A673 (cell line): ENCODE results near the gene NAA10.

Source experiments
- EZH2 ChIP-seq: fragments of 200-600 bp; sonication (generic); IDR thresholded peaks from 2 replicates; pipeline ENCODE4 v1.6.1; 2017; ENCODE audit warnings: borderline replicate concordance, low read depth, mild to moderate bottlenecking, mixed read lengths, antibody characterized with exemption, low read length; ENCODE audit not compliant: poor library complexity, severe bottlenecking
- TF ChIP-seq, protein P1 (sequence below): fragments of 300-800, 200-600 bp; sonication (generic); conservative IDR thresholded peaks from 2 replicates; pipeline ENCODE4 v1.5.1; 2017; ENCODE audit warnings: low read depth, mild to moderate bottlenecking, antibody characterized with exemption, low read length, moderate library complexity, mixed read lengths

DNA sequence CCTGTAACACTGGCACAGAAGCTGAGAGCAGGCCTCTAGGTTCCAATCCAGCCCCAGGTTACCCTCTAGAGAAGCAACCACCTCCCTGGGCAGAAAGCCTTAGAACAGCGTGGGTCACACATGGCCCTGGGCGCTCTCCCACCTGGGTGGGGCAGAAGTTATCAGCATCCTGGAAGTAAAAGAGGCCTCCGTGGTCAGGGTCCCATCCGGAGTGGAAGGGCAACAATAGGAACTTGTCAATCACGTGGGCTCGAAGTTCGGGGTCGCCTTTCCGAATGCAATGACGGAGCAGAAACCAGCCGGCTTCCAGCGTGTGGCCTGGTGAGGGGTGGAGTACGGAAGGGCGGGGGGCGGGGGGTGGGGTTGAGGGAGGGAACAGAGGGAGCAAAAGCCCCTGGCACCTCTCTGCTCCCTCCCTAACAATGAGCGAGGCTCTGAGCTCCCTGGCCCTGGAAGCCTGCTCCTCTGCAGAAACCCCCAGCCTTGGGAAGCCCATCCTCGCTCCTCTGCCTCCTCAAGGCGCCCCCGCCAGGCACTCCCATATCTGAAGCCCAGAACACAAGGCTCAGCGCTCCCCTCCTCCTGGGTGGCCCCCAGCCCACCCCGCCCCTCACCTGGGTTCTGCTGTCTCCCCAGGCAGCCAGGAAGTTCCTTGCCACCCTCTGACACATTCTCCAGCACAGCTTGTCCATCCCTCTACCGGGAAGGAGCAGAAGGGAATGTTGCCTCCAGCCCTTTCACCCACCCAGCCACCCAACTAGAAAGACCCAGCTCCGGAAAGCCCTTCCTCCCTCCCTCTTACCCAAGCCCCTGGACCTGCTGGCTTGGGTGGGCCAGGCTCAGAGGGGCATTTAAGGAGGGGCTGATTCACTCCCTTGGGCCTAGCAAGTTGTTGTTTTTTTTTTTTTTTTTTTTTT, 6.8 kb upstream of the NAA10 start:
- TF ChIP-seq, protein P1, sequence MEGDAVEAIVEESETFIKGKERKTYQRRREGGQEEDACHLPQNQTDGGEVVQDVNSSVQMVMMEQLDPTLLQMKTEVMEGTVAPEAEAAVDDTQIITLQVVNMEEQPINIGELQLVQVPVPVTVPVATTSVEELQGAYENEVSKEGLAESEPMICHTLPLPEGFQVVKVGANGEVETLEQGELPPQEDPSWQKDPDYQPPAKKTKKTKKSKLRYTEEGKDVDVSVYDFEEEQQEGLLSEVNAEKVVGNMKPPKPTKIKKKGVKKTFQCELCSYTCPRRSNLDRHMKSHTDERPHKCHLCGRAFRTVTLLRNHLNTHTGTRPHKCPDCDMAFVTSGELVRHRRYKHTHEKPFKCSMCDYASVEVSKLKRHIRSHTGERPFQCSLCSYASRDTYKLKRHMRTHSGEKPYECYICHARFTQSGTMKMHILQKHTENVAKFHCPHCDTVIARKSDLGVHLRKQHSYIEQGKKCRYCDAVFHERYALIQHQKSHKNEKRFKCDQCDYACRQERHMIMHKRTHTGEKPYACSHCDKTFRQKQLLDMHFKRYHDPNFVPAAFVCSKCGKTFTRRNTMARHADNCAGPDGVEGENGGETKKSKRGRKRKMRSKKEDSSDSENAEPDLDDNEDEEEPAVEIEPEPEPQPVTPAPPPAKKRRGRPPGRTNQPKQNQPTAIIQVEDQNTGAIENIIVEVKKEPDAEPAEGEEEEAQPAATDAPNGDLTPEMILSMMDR, result no peak
- no peak for TF ChIP-seq EZH2
